B cell (primary cell): ENCODE results near the gene CEP112. TPM values are rescaled to one million over a fixed set of nuclear protein-coding genes. Genes with fewer than 3 reads are reported as not detected.
"Not testable (repeated sequence)": the region's sequence is repeated elsewhere in the genome, so short reads cannot be mapped to it uniquely, and the experiment has no call there.

Experiments used
- ATAC-seq: fragments of 200-7000 bp; cut with Tn5 transposase; one replicate; pipeline ENCODE4 v1.10.0; 2021; ENCODE audit warnings: low read depth, mild to moderate bottlenecking, moderate number of reproducible peaks, moderate library complexity
- CTCF ChIA-PET: fragments of 350-600 bp; sonication (Branson Sonifier 250); formaldehyde crosslinking; loops from one replicate; lab custom pipeline; 2021; ENCODE audit warnings: antibody characterized with exemption, inconsistent platforms; lab: Charles Lee
- POLR2A ChIA-PET: fragments of 350-600 bp; sonication (Branson Sonifier 250); formaldehyde crosslinking; loops from one replicate; lab custom pipeline; 2021; ENCODE audit warnings: antibody characterized with exemption; lab: Charles Lee
- DNase-seq: peaks from one replicate; pipeline ENCODE4 v3.0.0; 2013
- H2AFZ ChIP-seq: 2 replicates; pipeline ENCODE4 v1.6.1; 2012; ENCODE audit warnings: mild to moderate bottlenecking, low read depth, low read length; ENCODE audit not compliant: insufficient read depth, poor library complexity, severe bottlenecking
- H3K27ac ChIP-seq, 2 donors: 1 replicate in 1 of 2; 2 replicates in 1 of 2; pipeline ENCODE4 v1.5.1; 2012 to 2013; ENCODE audit warnings: low read length in 2 of 2, mild to moderate bottlenecking in 2 of 2, moderate library complexity in 1 of 2
- H3K27me3 ChIP-seq, 4 experiments: fragments of 200-600 bp in 1 of 4; sonication (generic) in 1 of 4; replicated peaks in 1 of 4; 1 replicate in 2 of 4; 2 replicates in 2 of 4; pipeline versions ENCODE4 v1.6.1 to v1.7.0; 2013 to 2016; ENCODE audit warnings: low read length in 3 of 4, mild to moderate bottlenecking in 2 of 4, mixed read lengths in 1 of 4, moderate library complexity in 1 of 4; ENCODE audit not compliant: insufficient read depth in 4 of 4, control insufficient read depth in 3 of 4; ENCODE audit errors: control extremely low read depth in 1 of 4
- H3K36me3 ChIP-seq, 2 experiments: replicated peaks in 1 of 2; 1 replicate in 1 of 2; 2 replicates in 1 of 2; pipeline versions ENCODE4 v1.6.1 to v1.7.1; 2013; ENCODE audit warnings: low read length in 1 of 2; ENCODE audit not compliant: insufficient read depth in 2 of 2, control insufficient read depth in 1 of 2; ENCODE audit errors: control extremely low read depth in 1 of 2, extremely low read depth in 1 of 2
- H3K4me1 ChIP-seq, 2 donors: fragments of 200-600 bp in 1 of 2; sonication (generic) in 1 of 2; 1 replicate in 1 of 2; 2 replicates in 1 of 2; pipeline versions ENCODE4 v1.5.1 to v1.6.1; 2013 to 2017; ENCODE audit warnings: low read length in 2 of 2; ENCODE audit not compliant: control insufficient read depth in 2 of 2, insufficient read depth in 2 of 2
- H3K4me2 ChIP-seq: replicated peaks from 2 replicates; pipeline ENCODE3; 2012; ENCODE audit warnings: mild to moderate bottlenecking, low read depth, low read length; ENCODE audit not compliant: poor library complexity, severe bottlenecking
- H3K4me3 ChIP-seq, 5 experiments: fragments of 200-600 bp in 1 of 5; sonication (generic) in 1 of 5; 1 replicate in 3 of 5; 2 replicates in 2 of 5; pipeline versions ENCODE4 v1.5.1 to v1.7.0; 2011 to 2016; ENCODE audit warnings: low read length in 4 of 5, mild to moderate bottlenecking in 4 of 5, low read depth in 2 of 5, control low read depth in 1 of 5, moderate library complexity in 1 of 5; ENCODE audit not compliant: insufficient read depth in 1 of 5; ENCODE audit errors: control extremely low read depth in 1 of 5, extremely low read depth in 1 of 5
- H3K79me2 ChIP-seq: fragments of 200-600 bp; sonication (generic); one replicate; pipeline ENCODE4 v1.6.0; 2016; ENCODE audit warnings: low read length; ENCODE audit not compliant: control insufficient read depth, insufficient read depth
- H3K9ac ChIP-seq: fragments of 200-600 bp; sonication (generic); 2 replicates; pipeline ENCODE4 v1.6.1; 2017; ENCODE audit warnings: mild to moderate bottlenecking, low read length, moderate library complexity
- H3K9me3 ChIP-seq, 3 donors: one replicate each; pipeline versions ENCODE4 v1.6.1 to v1.7.1; 2013; ENCODE audit warnings: low read length in 2 of 3; ENCODE audit not compliant: control insufficient read depth in 2 of 3, insufficient read depth in 1 of 3; ENCODE audit errors: control extremely low read depth in 1 of 3
- H4K20me1 ChIP-seq: 2 replicates; pipeline ENCODE4 v1.6.0; 2012; ENCODE audit warnings: mild to moderate bottlenecking, low read length; ENCODE audit not compliant: insufficient read depth, control insufficient read depth, poor library complexity, severe bottlenecking
- H3K27ac Mint-ChIP-seq: one replicate; pipeline ENCODE4 v1.8.0; 2021; ENCODE audit warnings: mixed read lengths
- H3K27me3 Mint-ChIP-seq: one replicate; pipeline ENCODE4 v1.8.0; 2021; ENCODE audit warnings: mixed read lengths
- H3K4me1 Mint-ChIP-seq: one replicate; pipeline ENCODE4 v1.8.0; 2021; ENCODE audit warnings: mixed read lengths
- H3K4me3 Mint-ChIP-seq: one replicate; pipeline ENCODE4 v1.8.0; 2021; ENCODE audit warnings: mixed read lengths
- H3K9me3 Mint-ChIP-seq: one replicate; pipeline ENCODE4 v1.8.0; 2022; ENCODE audit warnings: mixed read lengths; ENCODE audit not compliant: insufficient read depth
- CTCF ChIP-seq: fragments of 200-600 bp; IDR thresholded peaks from one replicate; pipeline ENCODE4 v1.8.0; 2022; ENCODE audit warnings: antibody characterized with exemption, mild to moderate bottlenecking
- EZH2 ChIP-seq: IDR thresholded peaks from 2 replicates; pipeline ENCODE4 v1.6.1; 2012; ENCODE audit warnings: borderline replicate concordance, low read depth, mild to moderate bottlenecking, moderate library complexity, low read length; ENCODE audit not compliant: insufficient read depth, poor library complexity, severe bottlenecking
- WGBS: methylation state at CpG from one replicate; pipeline ENCODE4 v1.1.5; 2013; ENCODE audit warnings: missing lambda C conversion rate; ENCODE audit not compliant: insufficient coverage; 5-methylcytosine and 5-hydroxymethylcytosine counted together
- intact Hi-C: fragments of 100-400 bp; cut with micrococcal nuclease; formaldehyde crosslinking; loops from one replicate; pipeline ENCODE4 v1.10.0; 2022
- polyA plus RNA-seq: library from polyadenylated mRNA; depleted of rRNA; stranded (reverse); fragments of >200 nt; gene quantifications from 2 replicates; pipeline ENCODE4 v1.2.3, GENCODE V29; 2012
- total RNA-seq, 2 donors: library from RNA; stranded (reverse); fragments of 120-200 nt in 1 of 2; gene quantifications; 1 replicate in 1 of 2; 2 replicates in 1 of 2; pipeline versions ENCODE4 v1.2.3 to v1.2.4, GENCODE V29; 2013 to 2022

CEP112 gene
- total and polyA plus RNA-seq, 2 donors (not counting 1 experiment from before 2014, with no cell fraction given), result 0.57 to 4.6 TPM

GRCh38 chr17:65811043-65811442 lies 380.9 kb downstream of the CEP112 start:
- Mint-ChIP-seq H3K4me3 (no peak overlapping the region), H3K27ac (no peak overlapping the region), H3K9me3 (peaks cover 11% of the 10 kb centered on the region), H3K27me3 (no peaks in the 10 kb centered on the region), H3K4me1 (peaks cover 7% of the 10 kb centered on the region)
- DNase-seq (no peak), ATAC-seq (no peak)
- H3K4me3 ChIP-seq, result no peak overlapping the region
- peaks cover 0 to 14% (median 8%) of the 10 kb centered on the region in 3 donors for H3K9me3 ChIP-seq
- peaks cover 4 to 8% of the 10 kb centered on the region in 2 donors for H3K4me1 ChIP-seq
- no peak overlapping the region for H3K4me2 ChIP-seq
- TF ChIP-seq CTCF (no peak), EZH2 (no peak)
- H3K27ac ChIP-seq, result no peak overlapping the region
- H2AFZ ChIP-seq, result no peak overlapping the region
- POLR2A ChIA-PET, result no interaction called here
- H3K27me3 ChIP-seq, result no peaks in the 10 kb centered on the region
- 22% methylated on average over 3 of the region's 3 CpGs for WGBS
- CTCF ChIA-PET, result no interaction called here
- intact Hi-C loops, result no loop called here
- no peaks in the 10 kb centered on the region for H3K36me3 ChIP-seq
- no peak overlapping the region for H3K9ac ChIP-seq
- no peaks in the 10 kb centered on the region for H4K20me1 ChIP-seq
- H3K79me2 ChIP-seq, result no peaks in the 10 kb centered on the region

GRCh38 chr17:65809366-65809765 lies 382.6 kb downstream of the CEP112 start:
- Histone ChIP-seq H3K4me3 (no peak overlapping the region), H3K36me3 (no peaks in the 10 kb centered on the region), H3K27me3 (no peaks in the 10 kb centered on the region), H3K27ac (no peak overlapping the region), H3K9ac (no peak overlapping the region), H3K9me3 (peaks cover 0 to 14% (median 8%) of the 10 kb centered on the region in 3 donors), H3K79me2 (no peaks in the 10 kb centered on the region), H3K4me2 (no peak overlapping the region), H3K4me1 (peaks cover 4 to 8% of the 10 kb centered on the region in 2 donors), H2AFZ (no peak overlapping the region), H4K20me1 (no peaks in the 10 kb centered on the region)
- no peaks in the 10 kb centered on the region for H3K27me3 Mint-ChIP-seq
- no peak overlapping the region for H3K4me3 Mint-ChIP-seq
- no peak overlapping the region for H3K27ac Mint-ChIP-seq
- ChIA-PET POLR2A (no interaction called here), CTCF (interaction anchor here (0.6 kb wide), 1 partner anchor 1460 kb away, joined by 3 read pairs; no protein-coding TSS in a partner anchor)
- ATAC-seq (no peak), DNase-seq (no peak)
- intact Hi-C loops, result no loop called here
- peaks cover 11% of the 10 kb centered on the region for H3K9me3 Mint-ChIP-seq
- 68% methylated on average over 2 of the region's 2 CpGs for WGBS
- TF ChIP-seq EZH2 (no peak), CTCF (no peak)
- H3K4me1 Mint-ChIP-seq, result peaks cover 7% of the 10 kb centered on the region

- DNase-seq, ATAC-seq, H3K79me2 ChIP-seq, H3K4me1 Mint-ChIP-seq, H3K9ac ChIP-seq, H3K27ac Mint-ChIP-seq, intact Hi-C loops, H3K4me2 ChIP-seq, H3K4me3 Mint-ChIP-seq, H3K4me1 ChIP-seq, CTCF ChIA-PET, H3K36me3 ChIP-seq, H3K4me3 ChIP-seq, H3K27ac ChIP-seq, H3K27me3 Mint-ChIP-seq, POLR2A ChIA-PET, H2AFZ ChIP-seq, H3K27me3 ChIP-seq, H4K20me1 ChIP-seq: not testable (repeated sequence)
- WGBS, result no CpG with 5 or more reads among the region's 1 CpG
- peaks cover 11% of the 10 kb centered on the region for H3K9me3 Mint-ChIP-seq
- peaks cover 0 to 14% (median 8%) of the 10 kb centered on the region in 3 donors for H3K9me3 ChIP-seq
Observed at GRCh38 chr17:65808566-65808965, 383.4 kb downstream of the CEP112 start.
